Renal cortical epithelial cell (primary cell): ENCODE data around the gene KCNJ15. TPM values are rescaled to one million over a fixed set of nuclear protein-coding genes. Genes with fewer than 3 reads are reported as not detected.

Source experiments
- DNase-seq: peaks from one replicate; pipeline ENCODE4 v3.0.0-alpha.2; 2011; ENCODE audit warnings: low read depth
- total RNA-seq: library from RNA; depleted of rRNA; stranded (reverse); fragments of >200 nt; gene quantifications from 2 replicates; pipeline ENCODE4 v1.2.3, GENCODE V29; 2014

Gene KCNJ15
- total RNA-seq, 1 donor from 2014 or later: 319 TPM

GRCh38 chr21:38325216-38325615, 68.4 kb downstream of the KCNJ15 start:
- DNase-seq: no peak

GRCh38 chr21:38325731-38326420, 69.1 kb downstream of the KCNJ15 start:
- no peak for DNase-seq

- DNase-seq: no peak
Observed at GRCh38 chr21:38326429-38326828, 69.6 kb downstream of the KCNJ15 start.

- peak; percentile 87 for DNase-seq
Observed at GRCh38 chr21:38326899-38327298, 70.1 kb downstream of the KCNJ15 start.

GRCh38 chr21:38327984-38328383, 71.2 kb downstream of the KCNJ15 start:
- DNase-seq: peak; percentile 91

- DNase-seq: no peak
Observed at GRCh38 chr21:38329162-38329561, 72.4 kb downstream of the KCNJ15 start.

- no peak for DNase-seq
Observed at GRCh38 chr21:38330666-38331065, 73.9 kb downstream of the KCNJ15 start.

- peak; percentile 50 for DNase-seq
Observed at GRCh38 chr21:38333301-38334272, 76.8 kb downstream of the KCNJ15 start.

- DNase-seq: no peak
Observed at GRCh38 chr21:38334866-38335265, 78.1 kb downstream of the KCNJ15 start.

GRCh38 chr21:38337793-38338192, 81.0 kb downstream of the KCNJ15 start:
- no peak for DNase-seq

- no peak for DNase-seq
Observed at GRCh38 chr21:38340131-38340530, 83.3 kb downstream of the KCNJ15 start.

- DNase-seq: no peak
Observed at GRCh38 chr21:38341546-38342012, 84.8 kb downstream of the KCNJ15 start.

GRCh38 chr21:38342739-38343138, 85.9 kb downstream of the KCNJ15 start:
- no peak for DNase-seq

- peak; percentile 81 for DNase-seq
Observed at GRCh38 chr21:38343691-38344090, 86.9 kb downstream of the KCNJ15 start.

- no peak for DNase-seq
Observed at GRCh38 chr21:38346286-38346685, 89.5 kb downstream of the KCNJ15 start.

GRCh38 chr21:38349111-38349746, 92.4 kb downstream of the KCNJ15 start:
- DNase-seq: peak; percentile 65

GRCh38 chr21:38349977-38350376, 93.2 kb downstream of the KCNJ15 start:
- no peak for DNase-seq

GRCh38 chr21:38350684-38351083, 93.9 kb downstream of the KCNJ15 start:
- peak; percentile 33 for DNase-seq

GRCh38 chr21:38351176-38351959, 94.6 kb downstream of the KCNJ15 start:
- DNase-seq: no peak

- DNase-seq: peak; percentile 95
Observed at GRCh38 chr21:38351961-38352521, 95.2 kb downstream of the KCNJ15 start.
